NCI-H2029 treated with DMSO at 0.1 percent for 48 hours (cell line): ENCODE results near the gene TMED10.
"Not testable (repeated sequence)": the region's sequence is repeated elsewhere in the genome, so short reads cannot be mapped to it uniquely, and the experiment has no call there.

ENCODE experiments used
- DNase-seq: peaks from one replicate; lab custom pipeline; 2025; lab: John Stamatoyannopoulos, UW

The TMED10 gene

GRCh38 chr14:75127474-75127820 lies 49.0 kb downstream of the TMED10 start:
- not testable (repeated sequence) for DNase-seq

- DNase-seq: peak; percentile 6
These were observed 49.5 kb downstream of the TMED10 start, which contains the start of gene NEK9 for GRCh38 chr14:75126679-75127473. NEK9 (minus strand) TSS chr14:75127048; CDS start chr14:75126921, 127 bp downstream.

- no peak for DNase-seq
These were observed 50.3 kb downstream of the TMED10 start for GRCh38 chr14:75126121-75126544.

- DNase-seq: no peak
These were observed 50.8 kb downstream of the TMED10 start for GRCh38 chr14:75125617-75126016.

- no peak for DNase-seq
These were observed 52.4 kb downstream of the TMED10 start for GRCh38 chr14:75123991-75124390.

- no peak for DNase-seq
These were observed 54.9 kb downstream of the TMED10 start for GRCh38 chr14:75121552-75121951.

- no peak for DNase-seq
These were observed 55.7 kb downstream of the TMED10 start for GRCh38 chr14:75120541-75121291.

- DNase-seq: no peak
These were observed 57.4 kb downstream of the TMED10 start for GRCh38 chr14:75119056-75119455.

- DNase-seq: no peak
These were observed 62.4 kb downstream of the TMED10 start for GRCh38 chr14:75113932-75114539.

GRCh38 chr14:75109877-75110276 lies 66.5 kb downstream of the TMED10 start:
- no peak for DNase-seq

GRCh38 chr14:75107186-75107585 lies 69.2 kb downstream of the TMED10 start:
- no peak for DNase-seq

- DNase-seq: no peak
These were observed 74.9 kb downstream of the TMED10 start for GRCh38 chr14:75101491-75101890.

- DNase-seq: no peak
These were observed 77.7 kb downstream of the TMED10 start for GRCh38 chr14:75098682-75099081.

GRCh38 chr14:75098212-75098611 lies 78.2 kb downstream of the TMED10 start:
- DNase-seq: no peak

- no peak for DNase-seq
These were observed 79.5 kb downstream of the TMED10 start for GRCh38 chr14:75096959-75097358.

GRCh38 chr14:75095690-75096089 lies 80.7 kb downstream of the TMED10 start:
- no peak for DNase-seq

GRCh38 chr14:75094896-75095295 lies 81.5 kb downstream of the TMED10 start:
- DNase-seq: no peak

GRCh38 chr14:75092698-75093097 lies 83.7 kb downstream of the TMED10 start:
- no peak for DNase-seq

- DNase-seq: no peak
These were observed 85.2 kb downstream of the TMED10 start for GRCh38 chr14:75091251-75091650.

- no peak for DNase-seq
These were observed 86.1 kb downstream of the TMED10 start for GRCh38 chr14:75090353-75090752.

GRCh38 chr14:75088566-75089373 lies 87.6 kb downstream of the TMED10 start:
- DNase-seq: no peak

- DNase-seq: no peak
These were observed 88.3 kb downstream of the TMED10 start for GRCh38 chr14:75088153-75088552.
